ENCODE data around the gene FERMT3.
"Not testable (repeated sequence)": the region's sequence is repeated elsewhere in the genome, so short reads cannot be mapped to it uniquely, and the experiment has no call there.

FERMT3 gene

DNA sequence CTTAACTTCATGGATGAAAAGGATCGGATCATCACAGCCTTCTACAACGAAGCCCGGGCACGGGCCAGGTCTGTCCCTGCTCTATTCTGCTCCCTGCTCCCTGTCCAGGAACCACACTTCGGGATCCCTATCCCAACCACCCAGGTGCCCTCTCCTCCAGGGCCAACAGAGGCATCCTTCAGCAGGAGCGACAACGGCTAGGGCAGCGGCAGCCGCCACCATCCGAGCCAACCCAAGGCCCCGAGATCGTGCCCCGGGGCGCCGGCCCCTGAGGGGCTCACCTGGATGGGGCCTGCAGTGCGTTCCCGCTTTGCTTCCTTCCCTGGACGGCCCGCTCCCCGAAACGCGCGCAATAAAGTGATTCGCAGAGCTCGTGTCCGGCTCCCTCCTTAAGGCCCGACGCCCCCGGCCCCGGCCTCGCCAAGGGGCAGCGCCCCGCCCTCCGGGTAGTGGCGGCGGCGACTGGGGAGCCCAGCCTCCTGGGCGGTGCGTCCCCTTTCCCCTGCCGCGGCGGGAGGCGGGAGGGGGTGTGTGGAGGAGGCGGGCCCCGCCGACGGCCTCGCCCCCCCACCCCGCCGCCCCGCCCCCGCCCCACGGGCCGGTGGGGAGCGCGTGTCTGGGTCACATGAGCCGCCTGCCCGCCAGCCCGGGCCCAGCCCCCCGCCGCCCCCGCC is 27.5 kb downstream of the FERMT3 start, which contains the start of gene VEGFB:
TSS of gene VEGFB (plus strand) at position 672 of the 674 bp plus-strand sequence. CDS start 250 bp downstream, outside the sequence.
- DNase-seq (ENCODE audit: low read depth in 4 of 4, low spot score in 1 of 4), result peak in 2 of 4 experiments; percentile 48 to 71

DNA sequence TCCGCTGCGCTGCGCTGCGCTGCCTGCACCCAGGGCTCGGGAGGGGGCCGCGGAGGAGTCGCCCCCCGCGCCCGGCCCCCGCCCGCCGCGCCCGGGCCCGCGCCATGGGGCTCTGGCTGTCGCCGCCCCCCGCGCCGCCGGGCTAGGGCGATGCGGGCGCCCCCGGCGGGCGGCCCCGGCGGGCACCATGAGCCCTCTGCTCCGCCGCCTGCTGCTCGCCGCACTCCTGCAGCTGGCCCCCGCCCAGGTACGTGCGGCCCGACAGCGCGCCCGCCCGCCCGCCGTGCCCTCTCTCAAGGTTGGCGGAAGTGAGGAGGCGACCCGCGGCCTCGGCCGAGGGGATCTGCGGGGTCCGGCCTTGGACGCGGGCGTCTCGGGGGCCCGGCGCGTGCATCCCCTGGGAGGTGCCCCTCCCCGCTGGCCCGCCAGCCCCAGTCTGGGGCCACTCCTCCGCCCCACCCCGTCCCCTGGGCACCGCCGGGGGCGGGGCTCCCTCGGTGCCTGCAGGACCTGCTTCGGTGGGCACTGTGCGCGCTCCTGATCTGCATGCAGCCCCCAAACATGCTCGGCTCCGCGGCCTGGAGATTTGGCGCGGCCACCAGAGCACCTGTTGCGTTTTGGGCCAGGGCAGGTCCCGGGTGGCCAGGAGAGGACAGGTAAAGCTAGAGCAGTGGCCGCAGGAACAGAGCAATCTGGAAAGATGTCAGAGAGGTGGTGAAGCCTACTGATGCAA is 28.3 kb downstream of the FERMT3 start:
- DNase-seq (ENCODE audit: low read depth in 4 of 4, low spot score in 1 of 4), result peak in 1 of 4 experiments; percentile 24

DNA sequence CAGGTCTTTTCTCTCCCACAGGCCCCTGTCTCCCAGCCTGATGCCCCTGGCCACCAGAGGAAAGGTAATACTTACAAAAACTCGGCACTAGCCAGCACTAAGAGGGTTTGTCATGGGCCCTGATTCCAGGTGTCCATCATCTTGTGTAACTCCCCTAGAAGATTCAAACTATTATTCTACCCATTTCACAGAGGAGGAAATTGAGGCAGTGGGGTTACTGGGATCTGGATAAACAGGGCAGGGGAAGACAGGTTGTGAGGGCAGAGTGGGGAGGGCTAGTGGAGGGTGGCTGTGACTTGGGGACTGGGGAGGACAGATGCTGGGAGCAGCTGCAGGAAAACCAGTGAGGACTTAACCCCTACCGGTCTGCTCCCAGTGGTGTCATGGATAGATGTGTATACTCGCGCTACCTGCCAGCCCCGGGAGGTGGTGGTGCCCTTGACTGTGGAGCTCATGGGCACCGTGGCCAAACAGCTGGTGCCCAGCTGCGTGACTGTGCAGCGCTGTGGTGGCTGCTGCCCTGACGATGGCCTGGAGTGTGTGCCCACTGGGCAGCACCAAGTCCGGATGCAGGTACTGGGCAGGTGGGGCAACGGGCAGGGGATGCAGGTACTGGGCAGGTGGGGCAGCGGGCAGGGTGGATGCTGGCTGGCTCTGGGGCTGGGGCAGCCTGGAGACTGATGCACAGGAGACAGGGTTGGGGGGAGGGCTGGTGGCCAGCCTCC is 29.1 kb downstream of the FERMT3 start:
- DNase-seq (ENCODE audit: low read depth in 4 of 4, low spot score in 1 of 4), result no peak

DNA sequence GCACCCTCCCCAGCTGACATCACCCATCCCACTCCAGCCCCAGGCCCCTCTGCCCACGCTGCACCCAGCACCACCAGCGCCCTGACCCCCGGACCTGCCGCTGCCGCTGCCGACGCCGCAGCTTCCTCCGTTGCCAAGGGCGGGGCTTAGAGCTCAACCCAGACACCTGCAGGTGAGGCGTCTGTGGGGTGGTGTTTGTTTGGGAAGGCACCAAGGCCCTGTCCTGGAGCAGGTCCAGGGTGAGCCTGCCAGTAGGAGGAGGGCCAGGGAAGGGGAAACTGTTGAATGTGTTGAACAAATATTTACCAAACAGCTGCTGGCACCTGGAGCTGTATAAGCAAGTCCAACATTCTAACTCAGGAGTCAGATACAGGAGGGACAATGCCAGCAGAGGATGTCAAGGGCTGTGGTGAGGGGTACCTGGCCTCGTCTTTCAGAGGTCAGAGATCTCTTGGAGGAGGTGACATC is 31.0 kb downstream of the FERMT3 start:
- no peak for DNase-seq (ENCODE audit: low read depth in 4 of 4, low spot score in 1 of 4)

DNA sequence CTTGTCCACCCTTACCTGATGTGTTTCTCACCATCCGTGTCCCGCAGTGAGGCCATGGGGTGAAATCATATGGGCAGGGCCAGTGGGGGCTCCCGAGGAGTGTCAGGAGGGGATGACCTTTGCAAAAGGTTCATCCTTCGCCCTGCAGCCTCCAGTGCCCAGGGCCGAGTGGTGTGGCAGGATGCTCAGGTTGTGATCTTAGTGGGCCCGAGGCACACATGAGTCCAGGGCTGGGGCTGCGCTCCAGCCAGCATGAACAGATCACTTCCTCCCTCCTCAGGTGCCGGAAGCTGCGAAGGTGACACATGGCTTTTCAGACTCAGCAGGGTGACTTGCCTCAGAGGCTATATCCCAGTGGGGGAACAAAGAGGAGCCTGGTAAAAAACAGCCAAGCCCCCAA is 31.6 kb downstream of the FERMT3 start:
- DNase-seq (ENCODE audit: low read depth in 4 of 4, low spot score in 1 of 4), result no peak

DNA sequence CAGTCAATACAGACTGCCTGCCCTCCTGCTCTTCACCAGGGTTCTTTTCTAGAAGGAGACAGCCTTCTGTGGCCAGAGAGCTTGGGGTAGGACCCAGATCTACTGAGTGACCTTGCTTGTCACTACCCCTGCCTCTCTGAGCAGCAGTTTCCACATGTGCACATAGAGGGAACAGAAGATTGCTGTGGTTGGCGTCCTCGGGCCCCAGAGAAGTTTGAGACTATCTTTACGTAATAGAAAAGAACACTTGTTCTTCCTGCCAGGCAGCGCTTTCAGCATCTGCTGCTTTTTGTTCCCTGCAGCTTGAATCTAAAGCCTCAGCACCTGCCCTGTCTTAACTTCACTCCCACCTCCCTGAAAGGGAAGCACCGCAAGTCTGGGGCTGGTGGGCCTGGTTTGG is 32.5 kb downstream of the FERMT3 start:
- DNase-seq (ENCODE audit: low read depth in 4 of 4, low spot score in 1 of 4), result no peak

DNA sequence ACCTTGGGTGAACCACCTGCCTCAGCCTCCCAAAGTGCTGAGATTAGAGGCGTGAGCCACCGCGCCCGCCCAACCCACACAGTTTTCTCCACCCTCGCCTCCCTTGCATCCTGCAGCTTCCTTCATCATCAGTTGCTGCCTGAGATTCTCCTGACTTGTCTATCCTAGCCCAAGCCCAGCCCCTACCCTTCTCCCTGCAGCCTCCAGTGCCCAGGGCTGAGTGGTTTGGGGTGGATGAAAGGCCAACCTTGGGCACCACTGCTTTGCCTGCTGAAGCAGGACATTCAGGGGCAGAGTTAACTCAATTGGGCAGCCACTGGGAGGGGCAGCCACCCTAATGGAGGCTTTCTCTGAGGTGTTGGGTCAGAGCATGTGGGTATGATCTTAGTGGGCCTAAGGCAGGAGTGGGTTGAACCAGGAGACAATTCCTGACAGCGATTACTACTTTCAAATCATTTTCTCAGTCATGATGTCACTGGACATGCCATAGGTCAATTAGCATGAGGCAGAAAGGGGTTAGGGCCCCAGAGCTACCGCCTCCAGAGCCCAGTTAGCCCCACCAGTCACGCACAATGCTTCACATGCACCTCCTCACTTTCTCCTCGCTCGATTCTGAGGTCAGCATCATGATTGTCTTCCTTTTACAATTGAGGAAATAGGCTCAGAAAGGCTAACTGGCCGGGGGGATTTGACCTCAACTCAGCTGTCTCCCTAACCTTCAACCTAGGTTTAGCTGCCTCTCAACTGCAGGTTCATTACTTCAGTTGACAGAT is 33.3 kb downstream of the FERMT3 start:
- no peak for DNase-seq (ENCODE audit: low read depth in 4 of 4, low spot score in 1 of 4)

DNA sequence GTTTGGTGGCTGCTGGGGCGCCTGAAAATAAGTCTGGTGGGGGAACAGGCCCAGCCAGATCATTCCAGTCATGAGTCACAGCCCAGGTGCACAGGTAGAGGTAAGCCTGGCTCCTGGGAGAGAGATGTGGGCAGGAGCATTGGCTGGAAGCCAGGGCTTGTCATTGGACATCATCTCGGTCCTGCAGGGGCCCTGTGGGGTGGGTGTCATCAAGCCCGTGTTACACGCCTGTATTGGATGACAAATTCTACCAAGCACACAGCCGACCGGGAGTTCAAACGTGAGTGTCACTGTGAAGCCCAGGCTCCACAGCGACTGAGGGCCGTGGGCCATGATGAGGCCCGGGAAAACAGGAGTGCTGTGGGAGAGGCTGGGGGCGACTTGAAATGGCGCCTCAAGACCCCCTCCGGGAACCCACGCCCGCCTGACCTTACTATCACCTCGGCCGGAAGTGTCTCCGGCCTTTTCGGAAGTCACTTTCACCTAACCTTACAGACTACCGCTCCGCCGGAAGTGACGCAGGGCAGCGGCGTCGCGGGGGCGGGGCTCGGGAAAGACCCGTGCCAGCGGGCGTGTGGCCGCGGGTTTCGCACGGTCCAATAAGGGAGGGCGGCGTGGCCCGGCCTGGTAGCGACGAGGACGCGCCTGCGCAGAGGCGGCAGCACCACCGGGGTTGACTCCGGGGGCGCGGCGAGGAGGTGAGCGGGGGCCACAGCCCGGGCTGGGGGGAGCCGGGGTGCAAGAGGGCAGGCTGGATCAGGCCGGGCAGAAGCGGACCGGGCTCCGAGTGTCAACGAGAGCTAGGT is 34.1 kb downstream of the FERMT3 start, which contains the start of gene FKBP2:
TSS of gene FKBP2 (plus strand) at position 661 of the 806 bp plus-strand sequence. CDS start 1,293 bp downstream, outside the sequence.
- peak; percentile 91 to 98 (median 96) for DNase-seq (ENCODE audit: low read depth in 4 of 4, low spot score in 1 of 4)

DNA sequence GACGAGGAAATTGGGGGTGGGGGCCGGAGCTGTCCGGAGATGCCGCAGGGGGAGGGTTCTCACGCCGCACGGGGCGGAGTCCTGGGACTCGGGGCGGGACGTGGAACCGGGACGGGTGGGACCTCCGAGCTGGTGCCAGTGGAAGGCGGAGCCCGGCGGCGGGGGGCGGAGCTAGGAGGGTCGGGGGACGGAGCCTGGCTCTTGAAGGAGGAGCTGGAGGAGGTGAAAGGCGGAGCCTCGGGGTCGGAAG is 34.6 kb downstream of the FERMT3 start:
- DNase-seq (ENCODE audit: low read depth in 4 of 4, low spot score in 1 of 4), result peak; percentile 96 to 100 (median 100)

DNA sequence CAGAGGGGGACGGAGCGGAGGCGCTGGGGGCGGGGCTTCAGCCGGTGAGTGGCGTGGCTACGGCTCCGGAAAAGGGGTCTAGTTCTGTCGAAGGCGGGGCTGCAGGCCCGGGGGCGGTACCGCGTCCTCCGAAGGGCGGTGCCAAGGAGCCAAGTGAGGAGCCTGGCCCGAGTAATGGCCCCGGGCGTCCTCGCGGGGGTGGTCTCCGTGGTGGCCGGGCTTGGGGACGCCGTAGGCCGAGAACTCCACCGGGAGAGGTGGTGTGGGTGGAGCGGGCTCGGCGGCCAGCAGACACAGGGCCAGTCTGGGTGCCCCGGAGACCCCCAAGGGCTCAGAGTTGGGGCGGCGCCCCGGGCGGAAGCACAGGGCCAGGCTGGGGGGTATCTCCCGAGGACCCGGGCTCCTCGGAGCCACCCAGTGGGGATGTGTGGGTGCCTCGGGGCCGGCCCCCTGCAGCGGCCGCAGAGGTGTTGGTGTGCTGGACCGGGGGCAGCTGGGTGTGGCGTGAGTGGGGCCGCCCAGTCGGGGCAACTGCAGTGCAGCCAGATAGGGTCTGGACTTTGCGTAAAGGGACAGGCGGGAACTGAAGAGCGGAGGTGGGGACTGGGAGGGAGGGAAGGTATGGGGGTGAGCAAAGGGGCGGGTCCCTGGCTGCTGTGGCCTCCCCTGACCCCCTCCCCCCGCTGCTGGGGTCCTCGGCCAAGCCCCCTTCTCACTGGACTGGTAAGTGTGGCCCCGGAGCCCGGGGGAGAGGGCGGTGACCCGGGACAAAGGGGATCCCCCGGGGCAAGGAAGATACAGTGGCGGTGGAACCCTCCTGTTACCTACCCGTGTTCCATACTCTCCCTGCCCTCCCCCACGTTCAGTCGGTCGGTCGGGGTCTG is 35.2 kb downstream of the FERMT3 start:
- no peak for DNase-seq (ENCODE audit: low read depth in 4 of 4, low spot score in 1 of 4)

DNA sequence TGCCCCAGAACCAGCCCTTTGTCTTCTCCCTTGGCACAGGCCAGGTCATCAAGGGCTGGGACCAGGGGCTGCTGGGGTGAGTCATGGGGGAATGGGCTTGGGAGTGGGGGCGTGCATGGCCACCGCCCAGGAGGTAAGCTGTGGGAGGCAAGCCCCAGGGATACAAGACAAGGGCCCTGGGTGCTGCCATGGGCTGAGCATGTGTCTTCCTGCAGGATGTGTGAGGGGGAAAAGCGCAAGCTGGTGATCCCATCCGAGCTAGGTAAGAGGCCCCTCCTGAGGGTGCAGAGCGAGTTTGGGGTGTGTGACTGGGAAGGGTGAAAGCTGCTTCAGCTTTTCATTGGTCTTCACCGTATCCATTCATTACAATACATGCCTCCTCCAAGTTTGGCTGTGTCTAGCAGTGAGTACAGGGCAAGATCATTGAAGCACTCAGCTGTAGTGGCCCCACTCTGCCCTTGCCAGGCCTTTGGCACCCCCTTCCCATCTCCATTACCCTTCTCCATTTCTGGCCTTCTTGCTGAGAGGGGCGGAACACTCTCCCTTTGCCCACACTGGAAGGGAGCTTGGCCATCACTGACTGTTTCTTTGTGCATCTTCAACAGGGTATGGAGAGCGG is 36.8 kb downstream of the FERMT3 start:
- no peak for DNase-seq (ENCODE audit: low read depth in 4 of 4, low spot score in 1 of 4)

DNA sequence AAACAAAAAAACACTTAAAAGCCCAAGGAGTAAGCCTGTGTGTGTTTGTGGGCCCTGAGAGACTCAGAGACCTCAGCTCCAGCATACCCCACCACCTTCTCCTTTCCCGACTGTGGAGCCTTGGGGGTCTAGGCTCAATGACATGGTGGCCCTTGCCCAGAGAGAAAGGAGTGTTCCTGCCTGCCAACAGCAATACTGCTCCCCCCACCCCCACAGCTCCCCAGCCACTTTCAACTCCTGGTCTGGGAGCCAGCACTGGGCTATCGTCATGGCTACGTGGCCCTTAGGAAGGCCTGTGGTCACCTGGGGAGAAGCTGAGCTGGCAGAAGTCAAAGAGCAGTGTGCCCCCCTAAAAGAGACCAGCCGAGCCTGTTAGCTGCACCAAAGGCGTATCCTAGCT is 37.6 kb downstream of the FERMT3 start:
- DNase-seq (ENCODE audit: low read depth in 4 of 4, low spot score in 1 of 4), result no peak

DNA sequence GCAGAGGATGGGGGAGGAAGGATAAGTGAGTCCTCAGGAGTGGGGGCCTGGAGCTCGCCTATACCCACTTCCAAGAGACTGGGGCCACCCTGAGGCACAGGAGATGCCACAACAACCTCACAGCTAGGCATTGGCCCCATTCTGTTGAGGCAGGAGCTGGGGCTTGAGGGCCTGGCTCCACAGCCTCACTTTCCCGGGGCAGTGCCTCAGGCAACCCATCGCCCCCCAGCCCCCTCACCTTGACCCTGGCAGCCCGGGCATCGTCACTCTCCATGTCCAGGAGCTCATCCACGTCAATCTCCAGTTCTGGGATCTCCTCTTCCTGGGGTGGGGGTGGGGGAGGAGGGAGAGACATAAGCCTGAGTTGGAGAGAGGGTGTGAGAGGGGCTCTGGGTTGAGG is 38.4 kb downstream of the FERMT3 start:
- no peak for DNase-seq (ENCODE audit: low read depth in 4 of 4, low spot score in 1 of 4)

DNA sequence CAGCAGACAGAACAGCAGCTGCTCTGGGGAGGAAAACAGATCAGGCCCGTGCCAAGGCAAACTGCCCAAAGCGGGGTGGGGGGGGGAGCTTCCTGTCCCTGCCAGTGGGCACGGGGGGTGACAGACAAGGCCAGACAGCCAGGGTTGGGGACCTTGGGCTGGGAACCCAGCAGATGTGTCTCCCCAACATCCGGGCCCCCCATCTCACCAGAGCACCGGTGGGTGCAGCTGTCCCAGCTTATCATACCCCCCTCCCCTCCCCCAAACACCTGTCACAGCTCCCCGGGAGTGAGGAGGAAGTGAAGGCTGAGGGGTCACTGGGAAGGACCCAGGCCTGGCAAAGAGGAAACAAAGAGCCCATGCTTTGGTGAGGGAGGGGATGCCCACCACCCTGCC is 38.9 kb downstream of the FERMT3 start:
- DNase-seq (ENCODE audit: low read depth in 4 of 4, low spot score in 1 of 4), result no peak

DNA sequence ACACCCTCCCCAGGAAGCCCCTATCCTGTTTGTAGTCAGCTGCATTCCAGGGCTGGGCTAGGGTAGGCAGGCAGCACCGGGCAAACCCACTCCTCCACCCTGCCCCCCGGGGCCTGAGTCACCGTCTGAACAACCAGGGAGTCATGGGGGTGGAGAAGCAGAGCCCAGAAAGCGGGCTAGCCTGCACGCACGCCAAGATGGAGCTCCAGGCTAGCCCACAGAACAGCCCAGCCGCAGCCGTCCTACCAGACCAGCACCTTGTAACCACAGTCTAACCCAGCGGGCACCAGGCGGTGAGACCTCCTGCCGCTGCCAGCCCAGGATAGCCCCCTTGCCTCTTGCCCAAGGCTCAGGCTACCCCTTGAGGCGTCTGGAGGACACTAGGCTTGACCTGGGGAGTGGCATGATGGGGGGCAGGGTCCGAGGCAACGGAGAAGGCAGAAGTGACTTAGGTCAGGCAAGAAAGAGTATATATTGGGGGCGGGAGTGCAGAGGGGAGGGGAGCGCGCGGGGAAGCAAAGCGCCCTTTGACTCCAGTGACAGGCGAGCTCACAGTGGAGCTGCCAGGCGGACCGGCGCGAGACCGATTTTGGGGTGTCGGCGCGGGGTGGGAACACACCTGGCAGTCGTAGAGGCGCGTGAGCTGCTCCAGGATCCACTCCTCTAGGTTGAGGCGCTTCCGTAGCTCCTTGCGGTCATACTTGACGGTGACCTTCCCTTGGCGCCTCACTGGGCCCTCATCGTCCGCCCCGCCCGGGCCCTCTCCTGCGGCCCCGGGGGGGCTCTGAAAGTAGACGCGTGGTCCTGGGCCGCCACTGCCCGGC is 39.5 kb downstream of the FERMT3 start:
- peak in 2 of 4 experiments; percentile 71 to 84 for DNase-seq (ENCODE audit: low read depth in 4 of 4, low spot score in 1 of 4)

DNA sequence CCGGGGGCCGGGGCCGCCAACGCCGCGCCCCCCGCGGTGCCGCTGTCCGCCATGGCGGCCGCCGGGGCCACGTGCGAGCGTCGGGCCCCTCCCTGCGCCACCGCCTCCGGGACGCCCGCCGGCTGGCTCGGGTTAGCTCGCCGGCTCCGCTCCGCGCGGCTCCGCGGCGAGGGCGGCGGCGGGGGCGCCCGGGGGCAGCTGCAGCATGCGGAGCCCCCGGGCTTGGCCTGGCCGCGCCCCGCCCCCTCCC is 40.0 kb downstream of the FERMT3 start:
- not testable (repeated sequence) for DNase-seq (ENCODE audit: low read depth in 4 of 4, low spot score in 1 of 4)

DNA sequence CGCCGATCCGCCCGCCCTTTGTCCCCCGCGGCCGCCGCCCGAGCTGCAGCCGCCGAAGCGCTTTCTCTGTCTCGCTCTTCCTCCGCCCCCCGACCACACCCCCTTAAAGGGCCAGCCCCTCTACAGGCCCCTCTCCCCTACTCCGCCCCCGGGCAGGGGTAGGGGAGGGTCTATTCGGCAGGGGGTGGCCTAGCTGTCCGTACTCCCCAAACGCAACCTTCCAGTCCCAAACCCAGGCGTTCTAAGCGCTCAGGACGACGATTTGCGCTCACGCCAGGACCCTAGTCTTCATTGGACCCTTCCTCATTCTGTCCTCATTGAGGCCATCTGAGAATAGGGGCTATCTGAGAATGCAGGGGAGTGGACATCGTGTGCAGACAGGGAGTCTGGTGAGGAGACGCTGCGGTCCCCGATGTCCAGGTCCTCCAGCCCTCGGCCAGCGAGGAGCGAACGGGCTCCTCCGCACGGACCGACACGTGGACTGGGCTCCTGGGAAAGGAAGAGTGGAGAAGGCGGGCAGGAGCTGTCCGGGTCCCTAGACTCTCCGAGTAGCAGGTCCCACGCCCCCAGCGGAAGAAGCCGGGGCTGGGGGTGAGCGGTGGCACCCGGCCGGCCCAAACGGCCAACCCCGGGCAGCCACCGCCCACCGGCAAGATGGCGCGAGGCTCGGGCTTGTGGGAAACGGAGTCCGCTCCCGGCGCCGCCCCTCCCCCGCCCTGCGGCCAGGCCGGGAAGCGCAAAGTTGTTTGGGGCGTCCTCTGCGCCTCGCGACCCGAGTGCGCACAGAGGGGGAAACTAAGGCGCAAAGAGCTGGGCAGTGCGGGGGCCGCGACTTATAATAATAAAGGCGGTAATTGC is 40.6 kb downstream of the FERMT3 start, which contains the start of gene PPP1R14B:
TSS of gene PPP1R14B (minus strand) at position 73 of the 858 bp plus-strand sequence. CDS start 270 bp downstream, outside the sequence.
- DNase-seq (ENCODE audit: low read depth in 4 of 4, low spot score in 1 of 4), result peak in 2 of 4 experiments; percentile 77 to 85

Measured in stimulated activated CD4-positive, alpha-beta T cell treated with anti-CD3 and anti-CD28 coated beads, Interleukin-1b, Interleukin-23, amount 100 ng/mL, for 24 hours (primary cell).